BJ (cell line): ENCODE data around the gene COL16A1. TPM values are rescaled to one million over a fixed set of nuclear protein-coding genes. Genes with fewer than 3 reads are reported as not detected.

ENCODE experiments used
- CTCF ChIA-PET: fragments of 350-600 bp; formaldehyde crosslinking; extraction: SDS; loops from one replicate; lab custom pipeline; 2021; ENCODE audit warnings: antibody characterized with exemption, inconsistent platforms; lab: Yijun Ruan, JAX
- POLR2A ChIA-PET: fragments of 300-600 bp; sonication (Branson Sonifier 250); formaldehyde crosslinking; extraction: SDS; loops from one replicate; lab custom pipeline; 2021; ENCODE audit warnings: antibody characterized with exemption; lab: Charles Lee
- DNase-seq: peaks from one replicate; pipeline ENCODE4 v3.0.0-alpha.2; 2011; ENCODE audit warnings: low read depth
- H3K27me3 ChIP-seq: 2 replicates; pipeline ENCODE4 v1.6.0; 2011; ENCODE audit warnings: low read length; ENCODE audit not compliant: control insufficient read depth, insufficient read depth
- H3K36me3 ChIP-seq: 2 replicates; pipeline ENCODE4 v1.5.1; 2011; ENCODE audit warnings: low read length; ENCODE audit not compliant: control insufficient read depth, insufficient read depth
- H3K4me3 ChIP-seq: 2 replicates; pipeline ENCODE4 v1.5.1; 2011; ENCODE audit warnings: low read depth, mild to moderate bottlenecking, control low read depth, low read length
- polyA plus RNA-seq: library from polyadenylated mRNA; depleted of rRNA; stranded (reverse); fragments of >200 nt; gene quantifications from 2 replicates; pipeline ENCODE4 v1.2.3, GENCODE V29; 2011
- TF ChIP-seq, protein P1 (sequence below): IDR thresholded peaks from 2 replicates; pipeline ENCODE4 v1.5.1; 2011; ENCODE audit warnings: low read depth, mild to moderate bottlenecking, control low read depth, inconsistent platforms, low read length, moderate library complexity; ENCODE audit not compliant: insufficient read depth

COL16A1 gene
- polyA plus RNA-seq, 1 experiment = 123 TPM

GRCh38 chr1:31691951-31692350, 11.9 kb downstream of the COL16A1 start:
- POLR2A ChIA-PET = no interaction called here
- CTCF ChIA-PET = interaction anchor here (4.0 kb wide), 1 partner anchor 24 kb away, joined by 13 read pairs; no protein-coding TSS in a partner anchor
- TF ChIP-seq, protein P1, sequence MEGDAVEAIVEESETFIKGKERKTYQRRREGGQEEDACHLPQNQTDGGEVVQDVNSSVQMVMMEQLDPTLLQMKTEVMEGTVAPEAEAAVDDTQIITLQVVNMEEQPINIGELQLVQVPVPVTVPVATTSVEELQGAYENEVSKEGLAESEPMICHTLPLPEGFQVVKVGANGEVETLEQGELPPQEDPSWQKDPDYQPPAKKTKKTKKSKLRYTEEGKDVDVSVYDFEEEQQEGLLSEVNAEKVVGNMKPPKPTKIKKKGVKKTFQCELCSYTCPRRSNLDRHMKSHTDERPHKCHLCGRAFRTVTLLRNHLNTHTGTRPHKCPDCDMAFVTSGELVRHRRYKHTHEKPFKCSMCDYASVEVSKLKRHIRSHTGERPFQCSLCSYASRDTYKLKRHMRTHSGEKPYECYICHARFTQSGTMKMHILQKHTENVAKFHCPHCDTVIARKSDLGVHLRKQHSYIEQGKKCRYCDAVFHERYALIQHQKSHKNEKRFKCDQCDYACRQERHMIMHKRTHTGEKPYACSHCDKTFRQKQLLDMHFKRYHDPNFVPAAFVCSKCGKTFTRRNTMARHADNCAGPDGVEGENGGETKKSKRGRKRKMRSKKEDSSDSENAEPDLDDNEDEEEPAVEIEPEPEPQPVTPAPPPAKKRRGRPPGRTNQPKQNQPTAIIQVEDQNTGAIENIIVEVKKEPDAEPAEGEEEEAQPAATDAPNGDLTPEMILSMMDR = no peak
- peaks cover 54% of the 10 kb centered on the region for H3K36me3 ChIP-seq
- H3K4me3 ChIP-seq = no peak overlapping the region
- H3K27me3 ChIP-seq = no peaks in the 10 kb centered on the region
- DNase-seq = no peak

- TF ChIP-seq, protein P1 = no peak
- no peak for DNase-seq
- H3K4me3 ChIP-seq = no peak overlapping the region
- ChIA-PET CTCF (interaction anchor here (1.6 to 4.0 kb wide), 3 partner anchors 10 to 24 kb away, joined by 6 to 13 read pairs (median 6); no protein-coding TSS in a partner anchor), POLR2A (no interaction called here)
- peaks cover 50% of the 10 kb centered on the region for H3K36me3 ChIP-seq
- H3K27me3 ChIP-seq = no peaks in the 10 kb centered on the region
These were observed 12.4 kb downstream of the COL16A1 start for GRCh38 chr1:31691446-31691845.

- no peak overlapping the region for H3K4me3 ChIP-seq
- ChIA-PET POLR2A (no interaction called here), CTCF (interaction anchor here (1.0 to 4.2 kb wide), 5 partner anchors 10 to 72 kb away, joined by 3 to 21 read pairs (median 6); no protein-coding TSS in a partner anchor)
- H3K27me3 ChIP-seq = no peaks in the 10 kb centered on the region
- no peak for DNase-seq
- peaks cover 49% of the 10 kb centered on the region for H3K36me3 ChIP-seq
- TF ChIP-seq, protein P1 = no peak
These were observed 12.9 kb downstream of the COL16A1 start for GRCh38 chr1:31690921-31691320.

DNA sequence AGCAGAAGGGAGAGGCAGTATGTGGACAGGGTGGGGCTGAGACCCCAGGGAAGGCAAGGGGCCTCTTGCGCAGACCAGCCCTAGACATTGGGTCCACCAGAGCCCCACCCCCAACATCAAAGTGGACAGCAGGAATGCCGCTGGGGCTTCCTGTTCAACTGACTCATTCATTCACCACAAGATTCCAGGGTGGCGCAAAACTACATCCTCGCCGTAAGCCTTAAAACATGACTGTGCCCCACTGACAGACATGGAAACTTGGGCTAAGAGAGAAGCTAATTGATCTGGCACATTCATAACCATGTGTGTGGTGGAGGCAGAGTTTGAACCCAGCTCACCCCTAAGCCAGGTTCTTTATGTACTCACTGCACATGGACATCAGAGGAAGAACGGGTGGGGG, 14.0 kb downstream of the COL16A1 start:
- Histone ChIP-seq H3K36me3 (peaks cover 46% of the 10 kb centered on the region), H3K27me3 (no peaks in the 10 kb centered on the region), H3K4me3 (no peak overlapping the region)
- ChIA-PET POLR2A (interaction anchor here (0.7 kb wide), 1 partner anchor 14 kb away, joined by 3 read pairs; the partner anchor contains the start of gene COL16A1), CTCF (interaction anchor here (0.9 to 4.2 kb wide), 5 partner anchors 11 to 71 kb away, joined by 3 to 21 read pairs (median 6); no protein-coding TSS in a partner anchor)
- TF ChIP-seq, protein P1 = no peak
- peak; percentile 78 for DNase-seq

- Histone ChIP-seq H3K4me3 (no peak overlapping the region), H3K27me3 (no peaks in the 10 kb centered on the region), H3K36me3 (peaks cover 46% of the 10 kb centered on the region)
- no peak for DNase-seq
- ChIA-PET POLR2A (no interaction called here), CTCF (interaction anchor here (0.6 to 4.2 kb wide), 7 partner anchors 14 to 374 kb away, joined by 3 to 21 read pairs (median 4); no protein-coding TSS in a partner anchor)
- TF ChIP-seq, protein P1 = no peak
These were observed 14.4 kb downstream of the COL16A1 start for GRCh38 chr1:31689379-31689778.
